ENCODE data around the gene DDX24. TPM values are rescaled to one million over a fixed set of nuclear protein-coding genes. Genes with fewer than 3 reads are reported as not detected.
A peak's percentile ranks its signal among the peaks of the same experiment; 100 is the strongest.

Gene DDX24
- total RNA-seq, 2 experiments from 2014 or later: 241 to 252 TPM

DNA sequence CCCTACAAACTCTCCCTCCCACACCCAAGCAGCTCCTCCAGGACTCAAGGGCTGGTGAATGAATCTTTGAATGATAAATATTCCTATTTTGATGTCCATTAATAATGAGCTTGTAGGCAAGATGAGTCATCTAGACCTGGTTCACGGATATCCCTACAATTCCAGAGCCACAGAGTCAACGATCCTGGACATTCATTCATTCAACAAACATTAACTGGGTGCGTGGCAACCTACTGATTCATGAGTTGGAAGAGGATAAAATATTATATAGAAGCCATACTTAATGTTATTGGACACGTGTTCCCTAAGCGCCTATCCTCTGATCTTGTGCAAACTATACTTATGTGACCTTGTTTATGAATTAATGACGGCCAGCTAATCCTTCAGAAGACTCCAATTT, 55.3 kb downstream of the DDX24 start:
- Mint-ChIP-seq H3K36me3 (no peaks in the 10 kb centered on the region), H3K27me3 (no peaks in the 10 kb centered on the region), H3K4me3 (peak overlapping the region; percentile 64), H3K27ac (no peak overlapping the region), H3K4me1 (ENCODE audit: low read depth) (peaks cover 49% of the 10 kb centered on the region), H3K9me3 (no peaks in the 10 kb centered on the region)
- ChIA-PET CTCF (interaction anchor here (0.7 to 3.9 kb wide), 7 partner anchors 10 to 111 kb away, joined by 3 to 43 read pairs (median 6); no protein-coding TSS in a partner anchor), POLR2A (interaction anchor here (1.1 to 1.4 kb wide), 2 partner anchors 10 to 66 kb away, joined by 3 to 6 read pairs; no protein-coding TSS in a partner anchor)
- intact Hi-C loops (cut with micrococcal nuclease): loop anchor here (1.0 to 2.0 kb wide), 4 partner anchors 13 to 151 kb away; partner anchors contain the start of genes DDX24 and IFI27L1
- no peak for DNase-seq

GRCh38 chr14:94024549-94024948, 56.5 kb downstream of the DDX24 start:
- H3K9me3 Mint-ChIP-seq: no peaks in the 10 kb centered on the region
- peaks cover 51% of the 10 kb centered on the region for H3K4me1 Mint-ChIP-seq (ENCODE audit: low read depth)
- intact Hi-C loops (cut with micrococcal nuclease): no loop called here
- H3K27ac Mint-ChIP-seq: no peak overlapping the region
- ChIA-PET CTCF (interaction anchor here (1.0 to 8.7 kb wide), 4 partner anchors 12 to 108 kb away, joined by 3 to 71 read pairs (median 6); no protein-coding TSS in a partner anchor), POLR2A (no interaction called here)
- H3K4me3 Mint-ChIP-seq: no peak overlapping the region
- DNase-seq: no peak
- no peaks in the 10 kb centered on the region for H3K36me3 Mint-ChIP-seq
- H3K27me3 Mint-ChIP-seq: no peaks in the 10 kb centered on the region

- no peaks in the 10 kb centered on the region for H3K36me3 Mint-ChIP-seq
- no peaks in the 10 kb centered on the region for H3K27me3 Mint-ChIP-seq
- ChIA-PET CTCF (interaction anchor here (0.6 to 8.7 kb wide), 6 partner anchors 11 to 114 kb away, joined by 3 to 71 read pairs (median 10); no protein-coding TSS in a partner anchor), POLR2A (interaction anchor here (1.2 to 2.0 kb wide), 2 partner anchors 45 to 64 kb away, joined by 4 to 11 read pairs; no protein-coding TSS in a partner anchor)
- no peaks in the 10 kb centered on the region for H3K9me3 Mint-ChIP-seq
- H3K27ac Mint-ChIP-seq: no peak overlapping the region
- intact Hi-C loops (cut with micrococcal nuclease): no loop called here
- DNase-seq: no peak
- H3K4me1 Mint-ChIP-seq (ENCODE audit: low read depth): peaks cover 38% of the 10 kb centered on the region
- H3K4me3 Mint-ChIP-seq: no peak overlapping the region
These were observed 58.2 kb downstream of the DDX24 start for GRCh38 chr14:94022532-94023411.

- ChIA-PET POLR2A (interaction anchor here (1.2 to 2.0 kb wide), 5 partner anchors 43 to 82 kb away, joined by 3 to 11 read pairs (median 4); no protein-coding TSS in a partner anchor), CTCF (interaction anchor here (0.8 to 8.7 kb wide), 14 partner anchors 10 to 115 kb away, joined by 3 to 71 read pairs (median 6); partner anchors contain the start of genes DDX24 and IFI27L1)
- Mint-ChIP-seq H3K4me3 (no peak overlapping the region), H3K27me3 (no peaks in the 10 kb centered on the region), H3K27ac (peak overlapping the region; percentile 70), H3K9me3 (no peaks in the 10 kb centered on the region), H3K36me3 (no peaks in the 10 kb centered on the region), H3K4me1 (ENCODE audit: low read depth) (peaks cover 33% of the 10 kb centered on the region)
- DNase-seq: peak; percentile 62
- intact Hi-C loops (cut with micrococcal nuclease): no loop called here
These were observed 59.4 kb downstream of the DDX24 start for GRCh38 chr14:94021416-94022157.

- peak overlapping the region; percentile 70 for H3K27ac Mint-ChIP-seq
- H3K36me3 Mint-ChIP-seq: no peaks in the 10 kb centered on the region
- peaks cover 31% of the 10 kb centered on the region for H3K4me1 Mint-ChIP-seq (ENCODE audit: low read depth)
- H3K4me3 Mint-ChIP-seq: no peak overlapping the region
- no peaks in the 10 kb centered on the region for H3K9me3 Mint-ChIP-seq
- ChIA-PET CTCF (interaction anchor here (0.8 to 8.7 kb wide), 14 partner anchors 10 to 116 kb away, joined by 3 to 71 read pairs (median 6); partner anchors contain the start of genes DDX24 and IFI27L1), POLR2A (interaction anchor here (1.2 to 2.0 kb wide), 5 partner anchors 43 to 81 kb away, joined by 3 to 11 read pairs (median 4); no protein-coding TSS in a partner anchor)
- peak; percentile 36 for DNase-seq
- H3K27me3 Mint-ChIP-seq: no peaks in the 10 kb centered on the region
- intact Hi-C loops (cut with micrococcal nuclease): no loop called here
These were observed 60.0 kb downstream of the DDX24 start for GRCh38 chr14:94021001-94021400.

GRCh38 chr14:94020267-94020666, 60.7 kb downstream of the DDX24 start:
- intact Hi-C loops (cut with micrococcal nuclease): no loop called here

DNA sequence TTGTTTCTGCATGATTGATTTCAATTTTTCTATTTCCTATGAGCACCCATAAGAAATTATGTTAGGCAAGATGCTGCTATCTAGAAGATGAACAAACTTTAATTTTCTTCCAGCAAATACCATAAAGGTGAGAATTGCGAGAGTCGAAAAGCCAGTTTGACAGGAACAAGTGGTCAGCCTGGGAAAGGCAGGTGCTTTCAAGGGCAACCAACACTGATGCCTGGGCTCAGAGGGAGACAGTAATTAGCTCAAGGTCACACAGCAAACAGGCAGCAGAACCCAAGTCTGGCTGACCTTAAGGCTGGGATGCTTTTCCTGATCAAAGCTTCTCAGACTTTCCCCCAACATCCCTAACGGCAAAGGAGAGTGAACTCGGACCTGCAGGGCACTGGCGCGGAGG, 61.7 kb downstream of the DDX24 start:
- no peaks in the 10 kb centered on the region for H3K27me3 Mint-ChIP-seq
- H3K27ac Mint-ChIP-seq: no peak overlapping the region
- no peak overlapping the region for H3K4me3 Mint-ChIP-seq
- intact Hi-C loops (cut with micrococcal nuclease): no loop called here
- ChIA-PET CTCF (interaction anchor here (0.6 to 8.7 kb wide), 5 partner anchors 18 to 184 kb away, joined by 3 to 71 read pairs (median 4); no protein-coding TSS in a partner anchor), POLR2A (no interaction called here)
- DNase-seq: no peak
- H3K36me3 Mint-ChIP-seq: no peaks in the 10 kb centered on the region
- no peaks in the 10 kb centered on the region for H3K9me3 Mint-ChIP-seq
- peaks cover 27% of the 10 kb centered on the region for H3K4me1 Mint-ChIP-seq (ENCODE audit: low read depth)

More at GRCh38 chr14:94020267-94020666, 60.7 kb downstream of the DDX24 start:
- CTCF ChIA-PET: interaction anchor here (1.0 to 8.7 kb wide), 8 partner anchors 9 to 116 kb away, joined by 3 to 71 read pairs (median 10); no protein-coding TSS in a partner anchor
- Mint-ChIP-seq H3K36me3 (no peaks in the 10 kb centered on the region), H3K27ac (no peak overlapping the region), H3K27me3 (no peaks in the 10 kb centered on the region), H3K4me1 (ENCODE audit: low read depth) (peaks cover 27% of the 10 kb centered on the region), H3K9me3 (no peaks in the 10 kb centered on the region), H3K4me3 (no peak overlapping the region)
- POLR2A ChIA-PET: interaction anchor here (1.5 kb wide), 1 partner anchor 49 kb away, joined by 3 read pairs; no protein-coding TSS in a partner anchor
- DNase-seq: no peak

DNA sequence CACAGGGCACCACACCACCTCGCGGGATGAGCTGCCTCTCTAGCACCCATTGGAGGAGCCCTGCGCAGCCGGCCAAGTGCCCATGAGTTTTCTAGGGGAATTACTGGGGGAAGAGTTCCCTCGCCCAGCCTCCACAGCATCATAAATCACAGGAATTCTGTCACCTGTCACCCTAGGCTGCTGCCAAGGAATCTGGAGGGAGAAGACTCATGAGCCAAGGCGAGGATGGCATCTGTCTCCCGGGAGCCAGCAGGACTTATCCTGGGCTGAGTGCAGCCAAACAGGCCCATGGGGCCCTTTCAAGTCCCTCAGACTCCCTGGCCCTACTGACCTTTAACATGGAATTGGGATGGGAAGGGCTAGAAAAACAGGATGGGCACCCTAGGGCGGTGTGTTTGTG, 62.7 kb downstream of the DDX24 start:
- Mint-ChIP-seq H3K4me3 (no peak overlapping the region), H3K27me3 (no peaks in the 10 kb centered on the region), H3K27ac (no peak overlapping the region), H3K9me3 (no peaks in the 10 kb centered on the region), H3K4me1 (ENCODE audit: low read depth) (peaks cover 27% of the 10 kb centered on the region), H3K36me3 (no peaks in the 10 kb centered on the region)
- no peak for DNase-seq
- intact Hi-C loops (cut with micrococcal nuclease): no loop called here
- POLR2A ChIA-PET: no interaction called here
- CTCF ChIA-PET: interaction anchor here (0.7 to 8.7 kb wide), 3 partner anchors 8 to 79 kb away, joined by 3 to 71 read pairs (median 3); no protein-coding TSS in a partner anchor

- Mint-ChIP-seq H3K9me3 (no peaks in the 10 kb centered on the region), H3K27ac (no peak overlapping the region), H3K27me3 (no peaks in the 10 kb centered on the region), H3K36me3 (no peaks in the 10 kb centered on the region), H3K4me3 (no peak overlapping the region), H3K4me1 (ENCODE audit: low read depth) (peaks cover 20% of the 10 kb centered on the region)
- CTCF ChIA-PET: interaction anchor here (0.9 to 8.7 kb wide), 4 partner anchors 12 to 77 kb away, joined by 3 to 71 read pairs (median 6); no protein-coding TSS in a partner anchor
- DNase-seq: no peak
- intact Hi-C loops (cut with micrococcal nuclease): no loop called here
- POLR2A ChIA-PET: no interaction called here
These were observed 64.5 kb downstream of the DDX24 start for GRCh38 chr14:94016446-94016976.

DNA sequence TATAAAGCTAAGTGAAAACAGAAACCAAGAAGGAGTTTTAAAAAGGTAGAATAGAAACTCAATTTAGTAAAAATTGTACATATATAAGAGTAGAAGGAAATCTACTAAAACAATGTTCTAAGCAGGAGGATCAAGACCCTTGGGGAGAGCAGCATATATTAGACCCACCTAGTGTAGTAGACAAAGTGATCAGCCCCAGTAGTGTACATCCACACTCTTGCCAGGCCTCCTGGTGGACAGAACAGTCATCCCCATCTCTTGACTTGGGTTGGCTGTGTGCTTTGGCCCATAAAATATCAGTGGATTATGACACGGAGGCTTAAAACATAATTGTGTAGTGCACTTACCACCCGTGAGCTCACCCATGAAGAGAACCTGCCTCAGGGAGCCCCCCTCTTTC, 65.8 kb downstream of the DDX24 start:
- no peak overlapping the region for H3K4me3 Mint-ChIP-seq
- H3K27ac Mint-ChIP-seq: no peak overlapping the region
- H3K27me3 Mint-ChIP-seq: no peaks in the 10 kb centered on the region
- no peaks in the 10 kb centered on the region for H3K36me3 Mint-ChIP-seq
- H3K4me1 Mint-ChIP-seq (ENCODE audit: low read depth): peaks cover 22% of the 10 kb centered on the region
- intact Hi-C loops (cut with micrococcal nuclease): no loop called here
- POLR2A ChIA-PET: no interaction called here
- H3K9me3 Mint-ChIP-seq: no peaks in the 10 kb centered on the region
- CTCF ChIA-PET: interaction anchor here (0.8 to 14.2 kb wide), 5 partner anchors 13 to 121 kb away, joined by 3 to 202 read pairs (median 3); no protein-coding TSS in a partner anchor
- no peak for DNase-seq

GRCh38 chr14:94014382-94014781, 66.6 kb downstream of the DDX24 start:
- ChIA-PET CTCF (interaction anchor here (0.9 to 14.2 kb wide), 4 partner anchors 11 to 118 kb away, joined by 3 to 202 read pairs (median 3); no protein-coding TSS in a partner anchor), POLR2A (no interaction called here)
- H3K9me3 Mint-ChIP-seq: no peaks in the 10 kb centered on the region
- H3K4me3 Mint-ChIP-seq: no peak overlapping the region
- H3K4me1 Mint-ChIP-seq (ENCODE audit: low read depth): peaks cover 28% of the 10 kb centered on the region
- H3K36me3 Mint-ChIP-seq: no peaks in the 10 kb centered on the region
- no peaks in the 10 kb centered on the region for H3K27me3 Mint-ChIP-seq
- DNase-seq: no peak
- intact Hi-C loops (cut with micrococcal nuclease): no loop called here
- no peak overlapping the region for H3K27ac Mint-ChIP-seq

Data from activated CD4-positive, alpha-beta memory T cell treated with anti-CD3 and anti-CD28 coated beads for 36 hours (primary cell).